EL (cell line): ENCODE results near the gene TUBA3E.
"Not testable (repeated sequence)": the region's sequence is repeated elsewhere in the genome, so short reads cannot be mapped to it uniquely, and the experiment has no call there.

Source experiments
- DNase-seq: peaks from one replicate; pipeline ENCODE4 v3.0.0-alpha.2; 2016

TUBA3E gene

GRCh38 chr2:130190237-130190636, 8.0 kb downstream of the TUBA3E start:
- DNase-seq = no peak

- not testable (repeated sequence) for DNase-seq
These were observed 9.3 kb downstream of the TUBA3E start for GRCh38 chr2:130188958-130189357.

- DNase-seq = not testable (repeated sequence)
These were observed 10.1 kb downstream of the TUBA3E start for GRCh38 chr2:130187859-130188792.

GRCh38 chr2:130187268-130187667, 11.0 kb downstream of the TUBA3E start:
- no peak for DNase-seq

- no peak for DNase-seq
These were observed 11.8 kb downstream of the TUBA3E start for GRCh38 chr2:130186391-130186790.

- no peak for DNase-seq
These were observed 12.3 kb downstream of the TUBA3E start for GRCh38 chr2:130185896-130186295.

GRCh38 chr2:130185436-130185835, 12.8 kb downstream of the TUBA3E start:
- DNase-seq = no peak

- DNase-seq = peak; percentile 30
These were observed 14.5 kb downstream of the TUBA3E start for GRCh38 chr2:130183512-130184373.

GRCh38 chr2:130182826-130183511, 15.3 kb downstream of the TUBA3E start:
- DNase-seq = peak; percentile 31

GRCh38 chr2:130181880-130182682, 16.2 kb downstream of the TUBA3E start, which contains the start of gene MZT2B:
Gene MZT2B (plus strand): TSS chr2:130182262. CDS start chr2:130182283, 21 bp downstream.
- peak; percentile 84 for DNase-seq

GRCh38 chr2:130181325-130181879, 16.8 kb downstream of the TUBA3E start, which contains the start of gene SMPD4:
Gene SMPD4 (minus strand): TSS chr2:130181602. CDS start chr2:130176592, 5,010 bp downstream.
- DNase-seq = peak; percentile 96

GRCh38 chr2:130180404-130181324, 17.6 kb downstream of the TUBA3E start:
- peak; percentile 24 for DNase-seq

- DNase-seq = not testable (repeated sequence)
These were observed 23.4 kb downstream of the TUBA3E start for GRCh38 chr2:130174866-130175265.

- DNase-seq = no peak
These were observed 28.3 kb downstream of the TUBA3E start for GRCh38 chr2:130169896-130170295.

- DNase-seq = not testable (repeated sequence)
These were observed 29.1 kb downstream of the TUBA3E start for GRCh38 chr2:130169163-130169562.

- not testable (repeated sequence) for DNase-seq
These were observed 31.6 kb downstream of the TUBA3E start for GRCh38 chr2:130166611-130167010.

- DNase-seq = no peak
These were observed 32.8 kb downstream of the TUBA3E start for GRCh38 chr2:130165293-130166016.

GRCh38 chr2:130162968-130163367, 35.3 kb downstream of the TUBA3E start:
- no peak for DNase-seq

GRCh38 chr2:130162486-130162885, 35.8 kb downstream of the TUBA3E start:
- not testable (repeated sequence) for DNase-seq
